Activated CD4-positive, alpha-beta memory T cell treated with anti-CD3 and anti-CD28 coated beads for 36 hours (primary cell): Measurements from ENCODE around the gene HACD2. TPM values are rescaled to one million over a fixed set of nuclear protein-coding genes. Genes with fewer than 3 reads are reported as not detected.
"Not testable (repeated sequence)": the region's sequence is repeated elsewhere in the genome, so short reads cannot be mapped to it uniquely, and the experiment has no call there.

ENCODE experiments used
- CTCF ChIA-PET: fragments of 350-600 bp; sonication (Branson Sonifier 250); formaldehyde crosslinking; loops from one replicate; lab custom pipeline; 2021; ENCODE audit warnings: antibody characterized with exemption, inconsistent platforms; lab: Charles Lee
- POLR2A ChIA-PET: fragments of 350-600 bp; sonication (Branson Sonifier 250); formaldehyde crosslinking; loops from one replicate; lab custom pipeline; 2021; ENCODE audit warnings: antibody characterized with exemption; lab: Charles Lee
- DNase-seq: peaks from one replicate; pipeline ENCODE4 v3.0.0-alpha.2; 2020
- H3K27ac Mint-ChIP-seq: one replicate; pipeline ENCODE4 v1.8.0; 2021; ENCODE audit warnings: mixed read lengths
- H3K27me3 Mint-ChIP-seq: one replicate; pipeline ENCODE4 v1.8.0; 2021; ENCODE audit warnings: mixed read lengths
- H3K36me3 Mint-ChIP-seq: one replicate; pipeline ENCODE4 v1.8.0; 2021; ENCODE audit warnings: mixed read lengths
- H3K4me1 Mint-ChIP-seq: one replicate; pipeline ENCODE4 v1.8.0; 2021; ENCODE audit warnings: low read depth, mixed read lengths
- H3K4me3 Mint-ChIP-seq: one replicate; pipeline ENCODE4 v1.8.0; 2021; ENCODE audit warnings: mild to moderate bottlenecking, mixed read lengths
- H3K9me3 Mint-ChIP-seq: one replicate; pipeline ENCODE4 v1.8.0; 2021; ENCODE audit warnings: mixed read lengths
- intact Hi-C: fragments of 100-400 bp; cut with micrococcal nuclease; formaldehyde crosslinking; loops from one replicate; pipeline ENCODE4 v1.15.1; 2023
- total RNA-seq, 2 experiments: library from RNA; stranded (reverse); gene quantifications; one replicate each; pipeline ENCODE4 v1.2.3, GENCODE V29; 2021

HACD2 gene
- total RNA-seq, 2 experiments from 2014 or later, result 27.0 to 27.9 TPM

DNA sequence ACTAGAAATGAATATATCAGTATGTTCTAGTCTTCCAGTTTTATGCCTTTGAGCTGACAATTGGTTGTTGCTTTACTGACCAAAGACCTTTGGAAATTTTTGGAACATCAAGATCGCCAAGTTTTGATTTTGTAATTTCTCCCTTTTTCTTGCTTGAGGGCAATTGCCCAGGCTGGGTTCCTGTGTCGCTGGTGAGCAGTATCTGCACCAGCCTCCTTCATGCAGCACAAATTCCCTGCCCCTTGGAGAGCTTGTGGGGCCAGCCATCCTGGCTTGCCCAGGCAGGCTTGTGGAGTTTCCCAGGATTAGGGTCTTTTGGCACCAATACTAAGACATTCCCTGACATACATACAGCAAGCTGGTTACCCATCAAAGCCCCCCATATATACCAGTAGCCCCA, 37.9 kb upstream of the HACD2 start:
- intact Hi-C loops, result no loop called here
- Mint-ChIP-seq H3K4me1 (no peaks in the 10 kb centered on the region), H3K4me3 (no peak overlapping the region), H3K27ac (no peak overlapping the region), H3K36me3 (no peaks in the 10 kb centered on the region), H3K9me3 (no peaks in the 10 kb centered on the region), H3K27me3 (peaks cover 1% of the 10 kb centered on the region)
- CTCF ChIA-PET, result interaction anchor here (1.4 kb wide), 1 partner anchor 20 kb away, joined by 5 read pairs; no protein-coding TSS in a partner anchor
- no peak for DNase-seq
- POLR2A ChIA-PET, result no interaction called here

- H3K4me3 Mint-ChIP-seq, result no peak overlapping the region
- H3K36me3 Mint-ChIP-seq, result no peaks in the 10 kb centered on the region
- intact Hi-C loops, result no loop called here
- no peak overlapping the region for H3K27ac Mint-ChIP-seq
- CTCF ChIA-PET, result no interaction called here
- no peaks in the 10 kb centered on the region for H3K4me1 Mint-ChIP-seq
- peaks cover 1% of the 10 kb centered on the region for H3K27me3 Mint-ChIP-seq
- POLR2A ChIA-PET, result no interaction called here
- no peak for DNase-seq
- H3K9me3 Mint-ChIP-seq, result no peaks in the 10 kb centered on the region
Observed at GRCh38 chr3:123621850-123622189, 37.0 kb upstream of the HACD2 start.

DNA sequence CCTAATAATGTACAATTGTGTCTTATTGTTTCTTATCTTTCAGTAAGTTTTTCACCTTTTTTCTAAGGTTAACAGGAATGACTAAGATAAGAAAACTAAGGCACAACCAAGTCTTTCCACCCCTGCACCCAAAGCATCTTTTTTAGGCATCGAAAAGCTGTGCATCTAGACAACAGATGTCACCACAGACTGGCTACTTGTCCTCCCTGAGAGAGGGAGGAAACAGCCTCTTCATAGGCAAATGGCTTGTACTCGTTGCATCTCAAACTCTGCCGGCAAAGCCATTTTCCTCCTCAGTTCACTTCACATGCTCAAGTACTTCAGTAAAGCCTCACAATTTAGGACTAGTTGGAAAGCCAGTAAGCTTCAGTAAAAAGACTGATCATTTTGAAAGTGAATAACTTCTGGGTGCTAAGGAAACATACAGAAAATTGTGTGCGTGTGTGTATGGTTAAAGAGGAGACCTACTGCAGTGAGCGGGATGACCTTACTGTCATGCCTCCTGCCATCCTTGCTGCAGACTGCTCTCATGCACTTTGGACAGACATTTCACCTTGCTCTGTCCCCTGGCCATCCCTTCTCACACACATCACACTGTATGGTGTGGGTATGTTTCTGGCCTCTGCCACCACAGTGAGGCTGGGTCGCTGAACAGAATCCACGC, 36.5 kb upstream of the HACD2 start:
- H3K36me3 Mint-ChIP-seq, result no peaks in the 10 kb centered on the region
- ChIA-PET POLR2A (no interaction called here), CTCF (no interaction called here)
- H3K27me3 Mint-ChIP-seq, result peaks cover 1% of the 10 kb centered on the region
- intact Hi-C loops, result no loop called here
- no peak for DNase-seq
- no peak overlapping the region for H3K4me3 Mint-ChIP-seq
- no peaks in the 10 kb centered on the region for H3K9me3 Mint-ChIP-seq
- H3K27ac Mint-ChIP-seq, result no peak overlapping the region
- H3K4me1 Mint-ChIP-seq, result no peaks in the 10 kb centered on the region

DNA sequence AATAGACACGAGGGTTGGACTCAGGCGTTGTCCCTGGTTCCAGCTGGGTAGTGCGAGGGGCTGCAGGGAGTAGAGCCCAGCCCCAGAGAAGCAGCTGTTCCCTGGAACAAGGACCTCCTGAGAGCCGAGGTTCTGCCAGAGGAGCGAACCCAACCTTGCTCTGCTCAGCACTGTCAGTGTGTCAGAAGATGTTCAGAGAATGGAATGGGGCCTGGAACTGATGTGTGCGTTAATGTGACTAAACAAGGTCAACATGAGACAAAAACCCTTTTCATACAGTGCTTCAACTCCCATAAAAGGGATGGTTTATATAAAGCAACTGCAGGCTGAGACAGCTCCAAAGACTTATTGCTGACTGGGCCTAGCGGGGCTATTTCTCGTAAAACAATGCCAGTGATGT, 35.5 kb upstream of the HACD2 start:
- CTCF ChIA-PET, result interaction anchor here (1.1 kb wide), 1 partner anchor 22 kb away, joined by 4 read pairs; no protein-coding TSS in a partner anchor
- intact Hi-C loops, result no loop called here
- H3K27me3 Mint-ChIP-seq, result no peaks in the 10 kb centered on the region

DNA sequence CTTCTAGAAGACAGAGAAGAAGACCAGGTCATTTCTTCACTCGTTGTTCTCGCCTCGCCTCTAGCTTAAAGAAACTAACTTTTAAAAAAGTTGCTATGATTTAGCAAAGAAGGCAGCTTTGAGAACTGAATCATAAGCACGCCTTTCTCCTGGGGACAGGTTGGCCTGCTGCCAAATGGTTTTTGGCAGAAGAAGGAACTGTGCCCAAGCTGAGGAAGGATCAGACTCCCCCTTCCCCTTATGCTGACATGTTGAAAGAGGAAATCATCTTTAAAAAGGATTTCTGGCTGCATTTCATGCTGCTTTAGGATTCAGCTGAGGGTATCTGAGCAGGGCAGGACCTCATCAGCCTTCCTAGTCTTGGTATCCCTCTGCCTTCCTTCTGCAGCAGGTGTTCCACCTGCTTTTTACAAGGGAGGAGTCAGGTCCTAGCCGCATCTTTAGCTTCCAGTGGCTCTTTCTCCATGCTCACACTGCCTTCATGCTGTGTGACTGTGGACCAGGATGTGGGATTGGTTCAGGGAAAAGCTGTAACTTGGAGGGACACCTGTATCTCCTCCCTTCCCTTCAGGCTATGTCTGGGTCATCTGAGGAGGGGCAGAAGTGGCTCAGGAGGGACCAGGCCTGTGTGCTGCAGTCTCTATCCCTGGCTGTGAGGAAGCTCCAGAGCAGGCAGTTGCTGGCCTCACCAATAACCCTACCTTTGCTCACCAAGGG, 34.1 kb upstream of the HACD2 start:
- ChIA-PET CTCF (interaction anchor here (1.1 kb wide), 1 partner anchor 23 kb away, joined by 4 read pairs; no protein-coding TSS in a partner anchor), POLR2A (no interaction called here)
- Mint-ChIP-seq H3K4me1 (no peaks in the 10 kb centered on the region), H3K4me3 (no peak overlapping the region), H3K9me3 (no peaks in the 10 kb centered on the region), H3K36me3 (peaks cover 2% of the 10 kb centered on the region), H3K27me3 (no peaks in the 10 kb centered on the region), H3K27ac (no peak overlapping the region)
- intact Hi-C loops, result no loop called here
- DNase-seq, result no peak

More for the DNA sequence above, 35.5 kb upstream of the HACD2 start:
- no peak for DNase-seq
- Mint-ChIP-seq H3K9me3 (no peaks in the 10 kb centered on the region), H3K27ac (no peak overlapping the region), H3K36me3 (no peaks in the 10 kb centered on the region), H3K4me3 (no peak overlapping the region), H3K4me1 (no peaks in the 10 kb centered on the region)
- POLR2A ChIA-PET, result no interaction called here

- Mint-ChIP-seq H3K27ac (no peak overlapping the region), H3K27me3 (no peaks in the 10 kb centered on the region), H3K4me1 (no peaks in the 10 kb centered on the region), H3K4me3 (no peak overlapping the region), H3K9me3 (no peaks in the 10 kb centered on the region), H3K36me3 (peaks cover 6% of the 10 kb centered on the region)
- ChIA-PET POLR2A (no interaction called here), CTCF (no interaction called here)
- intact Hi-C loops, result no loop called here
- no peak for DNase-seq
Observed at GRCh38 chr3:123618076-123618708, 33.3 kb upstream of the HACD2 start.

- H3K9me3 Mint-ChIP-seq, result no peaks in the 10 kb centered on the region
- no peak for DNase-seq
- H3K36me3 Mint-ChIP-seq, result peaks cover 11% of the 10 kb centered on the region
- ChIA-PET POLR2A (no interaction called here), CTCF (no interaction called here)
- H3K27me3 Mint-ChIP-seq, result no peaks in the 10 kb centered on the region
- no peak overlapping the region for H3K27ac Mint-ChIP-seq
- intact Hi-C loops, result no loop called here
- H3K4me1 Mint-ChIP-seq, result no peaks in the 10 kb centered on the region
- no peak overlapping the region for H3K4me3 Mint-ChIP-seq
Observed at GRCh38 chr3:123616593-123616992, 31.7 kb upstream of the HACD2 start.

DNA sequence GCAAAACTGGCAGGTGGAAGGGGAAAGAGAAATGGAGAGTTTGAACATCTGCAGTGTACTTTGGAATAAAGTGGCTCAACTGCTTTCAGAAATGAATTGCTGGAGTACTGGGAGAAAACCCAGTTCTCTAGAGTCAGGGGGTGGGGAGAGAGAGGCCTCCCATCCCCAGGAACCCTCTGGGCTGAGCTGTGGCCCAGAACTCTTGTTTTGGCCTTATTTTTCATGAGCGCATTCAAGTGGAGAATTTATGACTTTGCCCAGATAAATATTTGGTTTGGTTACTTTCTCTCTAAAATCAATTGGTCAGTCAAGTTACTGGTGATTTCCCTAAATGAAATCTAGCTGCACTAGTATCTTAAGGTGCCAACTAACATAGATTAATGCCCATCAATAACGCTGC, 28.7 kb upstream of the HACD2 start:
- no peaks in the 10 kb centered on the region for H3K27me3 Mint-ChIP-seq
- H3K27ac Mint-ChIP-seq, result no peak overlapping the region
- no peak for DNase-seq
- no peaks in the 10 kb centered on the region for H3K9me3 Mint-ChIP-seq
- H3K36me3 Mint-ChIP-seq, result peaks cover 14% of the 10 kb centered on the region
- intact Hi-C loops, result no loop called here
- no peak overlapping the region for H3K4me3 Mint-ChIP-seq
- ChIA-PET CTCF (no interaction called here), POLR2A (no interaction called here)
- H3K4me1 Mint-ChIP-seq, result peaks cover 3% of the 10 kb centered on the region

- DNase-seq, H3K4me3 Mint-ChIP-seq, H3K4me1 Mint-ChIP-seq, H3K27ac Mint-ChIP-seq, POLR2A ChIA-PET, H3K27me3 Mint-ChIP-seq, H3K9me3 Mint-ChIP-seq, intact Hi-C loops: not testable (repeated sequence)
- H3K36me3 Mint-ChIP-seq, result peaks cover 14% of the 10 kb centered on the region
- CTCF ChIA-PET, result interaction anchor here (1.2 kb wide), 1 partner anchor 53 kb away, joined by 4 read pairs; no protein-coding TSS in a partner anchor
Observed at GRCh38 chr3:123611674-123612073, 26.8 kb upstream of the HACD2 start.

GRCh38 chr3:123611082-123611481, 26.2 kb upstream of the HACD2 start:
- ChIA-PET CTCF (interaction anchor here (1.2 kb wide), 1 partner anchor 52 kb away, joined by 4 read pairs; no protein-coding TSS in a partner anchor), POLR2A (no interaction called here)
- no peak for DNase-seq
- no peak overlapping the region for H3K27ac Mint-ChIP-seq
- no peaks in the 10 kb centered on the region for H3K27me3 Mint-ChIP-seq
- no peaks in the 10 kb centered on the region for H3K9me3 Mint-ChIP-seq
- H3K36me3 Mint-ChIP-seq, result peaks cover 14% of the 10 kb centered on the region
- no peak overlapping the region for H3K4me3 Mint-ChIP-seq
- intact Hi-C loops, result no loop called here
- peaks cover 5% of the 10 kb centered on the region for H3K4me1 Mint-ChIP-seq

GRCh38 chr3:123610331-123610730, 25.5 kb upstream of the HACD2 start:
- ChIA-PET POLR2A (no interaction called here), CTCF (no interaction called here)
- H3K27me3 Mint-ChIP-seq, result no peaks in the 10 kb centered on the region
- H3K4me1 Mint-ChIP-seq, result peaks cover 10% of the 10 kb centered on the region
- no peak for DNase-seq
- peaks cover 14% of the 10 kb centered on the region for H3K36me3 Mint-ChIP-seq
- no peak overlapping the region for H3K4me3 Mint-ChIP-seq
- no peaks in the 10 kb centered on the region for H3K9me3 Mint-ChIP-seq
- intact Hi-C loops, result no loop called here
- no peak overlapping the region for H3K27ac Mint-ChIP-seq

- POLR2A ChIA-PET, result no interaction called here
- DNase-seq, result no peak
- H3K36me3 Mint-ChIP-seq, result peaks cover 13% of the 10 kb centered on the region
- no peak overlapping the region for H3K4me3 Mint-ChIP-seq
- intact Hi-C loops, result no loop called here
- H3K9me3 Mint-ChIP-seq, result no peaks in the 10 kb centered on the region
- CTCF ChIA-PET, result no interaction called here
- H3K27ac Mint-ChIP-seq, result no peak overlapping the region
- peaks cover 14% of the 10 kb centered on the region for H3K4me1 Mint-ChIP-seq
- no peaks in the 10 kb centered on the region for H3K27me3 Mint-ChIP-seq
Observed at GRCh38 chr3:123609063-123609462, 24.2 kb upstream of the HACD2 start.
